ENCODE data around the gene SH2D3A. TPM values are rescaled to one million over a fixed set of nuclear protein-coding genes. Genes with fewer than 3 reads are reported as not detected.

SH2D3A gene
- total and polyA plus RNA-seq, 2 of the 8 experiments (the other 6 are each of a cell fraction or from before 2014, with no cell fraction given) = 14.5 to 22.1 TPM

DNA sequence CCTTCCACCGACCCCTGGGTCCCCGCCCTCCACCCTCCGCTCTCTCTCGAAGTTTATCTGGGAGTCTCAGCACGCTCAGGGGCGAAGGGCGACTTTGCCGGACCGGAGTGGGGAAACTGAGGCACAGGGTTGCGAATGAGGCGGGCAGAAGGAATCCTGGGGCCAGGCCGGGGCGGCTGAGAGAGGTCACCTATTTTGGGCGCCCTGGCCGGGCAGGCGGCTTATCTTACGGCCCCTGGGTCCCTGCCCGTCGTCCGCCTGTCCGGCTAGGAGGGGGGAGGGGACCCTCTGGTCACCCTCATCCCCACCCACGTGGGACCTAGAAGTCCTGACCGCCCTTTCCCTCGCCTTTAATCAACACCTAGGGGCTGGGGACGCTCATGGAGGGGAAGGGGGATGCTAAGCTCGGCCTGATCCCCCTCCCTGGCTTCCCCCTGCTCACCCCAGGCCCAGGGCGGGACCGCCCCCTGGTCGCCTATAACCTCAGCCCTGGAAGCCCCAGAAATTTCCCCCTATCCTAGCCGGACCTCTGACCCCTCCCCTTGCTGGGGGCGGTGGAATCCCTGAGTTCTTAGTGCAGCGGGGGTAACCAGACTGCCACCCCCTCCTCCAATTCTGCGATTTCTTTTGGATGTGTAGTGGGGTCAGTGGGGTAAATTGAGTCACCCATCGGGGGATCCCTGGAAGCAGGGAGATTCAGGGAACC is 27.2 kb downstream of the SH2D3A start:
- no peak overlapping the region for H2AK5ac ChIP-seq (ENCODE audit: low read depth, low read length)
- H3K4me1 ChIP-seq (replicated peaks in 1 of 4; ENCODE audit: control insufficient read depth in 3 of 4, insufficient read depth in 4 of 4, low read length in 3 of 4) = peaks cover 4 to 33% (median 25%) of the 10 kb centered on the region in 4 experiments
- peaks cover 0 to 13% of the 10 kb centered on the region in 2 experiments; a peak in 1 of 4 replicates for H3K79me2 ChIP-seq (ENCODE audit: control insufficient read depth in 1 of 2, insufficient read depth in 2 of 2, low read length in 2 of 2)
- H3K56ac ChIP-seq (replicated peaks; ENCODE audit: insufficient read length, low read depth, low read length) = peak overlapping the region; percentile 60
- H4K8ac ChIP-seq (ENCODE audit: extremely low read depth, insufficient read depth, low read length) = peak overlapping the region; percentile 37; the same call in 1 of the 2 replicates
- no peaks in the 10 kb centered on the region for H3K9me3 ChIP-seq (ENCODE audit: insufficient read depth in 2 of 2, low read depth in 1 of 2, low read length in 1 of 2)
- H3K27me3 ChIP-seq (replicated peaks in 1 of 4; ENCODE audit: control insufficient read depth in 3 of 4, extremely low read depth in 1 of 4, insufficient read depth in 3 of 4, low read length in 3 of 4) = no peaks in the 10 kb centered on the region
- no peak overlapping the region; the same call in 1 of the 2 replicates for H2BK15ac ChIP-seq (ENCODE audit: low read length)
- DNase-seq (ENCODE audit: low read depth in 1 of 2, low spot score in 2 of 2) (peak in 1 of 2 experiments; percentile 83), FAIRE-seq (no peak)
- H3K23me2 ChIP-seq (ENCODE audit: low read depth, low read length) = peaks cover 17% of the 10 kb centered on the region
- POLR2A ChIA-PET (ENCODE audit: partially characterized antibody) = interaction anchor here (0.6 to 9.7 kb wide), 8 partner anchors 11 to 65 kb away, joined by 3 to 110 read pairs (median 4); partner anchors contain the start of gene SH2D3A
- H3K79me1 ChIP-seq (ENCODE audit: low read depth, low read length) = peaks cover 5% of the 10 kb centered on the region
- H4K5ac ChIP-seq (ENCODE audit: insufficient read length, low read depth, low read length) = peak overlapping the region; percentile 26
- no peak overlapping the region for H2BK120ac ChIP-seq (replicated peaks; ENCODE audit: low read depth, low read length)
- no peak overlapping the region for H2BK12ac ChIP-seq (ENCODE audit: low read depth, low read length)
- no peak overlapping the region for H4K91ac ChIP-seq (replicated peaks; ENCODE audit: insufficient read length, low read length)
- H3K23ac ChIP-seq (ENCODE audit: insufficient read length) = no peak overlapping the region
- peak overlapping the region; percentile 81; the same call in 1 of the 2 replicates for H2BK5ac ChIP-seq (ENCODE audit: low read depth, low read length)
- peaks cover 0 to 5% of the 10 kb centered on the region in 2 experiments for H4K20me1 ChIP-seq (replicated peaks in 1 of 2; ENCODE audit: control insufficient read depth in 1 of 2, insufficient read depth in 2 of 2, low read length in 2 of 2)
- no peak overlapping the region for H3K14ac ChIP-seq (ENCODE audit: insufficient read length)
- peak overlapping the region; percentile 48 to 70 (median 57); a peak in 5 of 7 replicates for H3K9ac ChIP-seq (replicated peaks in 1 of 4; ENCODE audit: extremely low read depth in 1 of 4, low read depth in 3 of 4, low read length in 3 of 4)
- CTCF ChIA-PET (ENCODE audit: partially characterized antibody) = no interaction called here
- H2BK20ac ChIP-seq (ENCODE audit: low read length) = no peak overlapping the region
- peak overlapping the region; percentile 65 for H3K4ac ChIP-seq (replicated peaks; ENCODE audit: insufficient read length, low read depth, low read length)
- H3K4me2 ChIP-seq (ENCODE audit: insufficient read depth in 1 of 2, low read depth in 2 of 2, low read length in 2 of 2) = peak overlapping the region; percentile 78 to 81
- peak overlapping the region; percentile 65 to 94 (median 78) for H3K4me3 ChIP-seq (ENCODE audit: extremely low read depth in 1 of 4, insufficient read depth in 2 of 4, low read depth in 3 of 4, low read length in 4 of 4)
- peak overlapping the region; percentile 87 for H3K18ac ChIP-seq (ENCODE audit: extremely low read depth, low read length)
- peak overlapping the region; percentile 63; the same call in 1 of the 2 replicates for H3K27ac ChIP-seq (ENCODE audit: low read depth, low read length)
- H3K36me3 ChIP-seq (ENCODE audit: control insufficient read depth in 2 of 4, insufficient read depth in 4 of 4, low read length in 3 of 4) = peaks cover 6 to 28% (median 10%) of the 10 kb centered on the region in 4 experiments; a peak in 7 of 8 replicates
- no peak overlapping the region for H2AFZ ChIP-seq (ENCODE audit: low read length)
- 0% methylated on average over 14 of the region's 34 CpGs; no CpG with 5 or more reads in 1 of the 2 experiments for WGBS, 2 experiments (ENCODE audit: extremely low coverage in 1 of 2, insufficient coverage in 1 of 2, insufficient read length in 1 of 2, insufficient replicate concordance in 2 of 2, low coverage in 1 of 2, low lambda C conversion rate in 2 of 2, missing lambda C conversion rate in 1 of 2)
- TF ChIP-seq SIN3A (conservative IDR thresholded peaks at IDR 0.05 in 1 of 2, IDR thresholded peaks at IDR 0.05 in 1 of 2; ENCODE audit: low read depth in 1 of 2, low read length in 2 of 2) (peak in 1 of 2 experiments; percentile 16; a peak in 1 of 4 replicates), SP4 (IDR thresholded peaks at IDR 0.05; ENCODE audit: low read length) (no peak), PHF8 (conservative IDR thresholded peaks at IDR 0.05; ENCODE audit: low read depth, low read length) (peak; percentile 2; the same call in 1 of the 2 replicates), ASH2L (IDR thresholded peaks at IDR 0.05; ENCODE audit: low read length) (peak; percentile 40)
- TF ChIP-seq, protein P1, sequence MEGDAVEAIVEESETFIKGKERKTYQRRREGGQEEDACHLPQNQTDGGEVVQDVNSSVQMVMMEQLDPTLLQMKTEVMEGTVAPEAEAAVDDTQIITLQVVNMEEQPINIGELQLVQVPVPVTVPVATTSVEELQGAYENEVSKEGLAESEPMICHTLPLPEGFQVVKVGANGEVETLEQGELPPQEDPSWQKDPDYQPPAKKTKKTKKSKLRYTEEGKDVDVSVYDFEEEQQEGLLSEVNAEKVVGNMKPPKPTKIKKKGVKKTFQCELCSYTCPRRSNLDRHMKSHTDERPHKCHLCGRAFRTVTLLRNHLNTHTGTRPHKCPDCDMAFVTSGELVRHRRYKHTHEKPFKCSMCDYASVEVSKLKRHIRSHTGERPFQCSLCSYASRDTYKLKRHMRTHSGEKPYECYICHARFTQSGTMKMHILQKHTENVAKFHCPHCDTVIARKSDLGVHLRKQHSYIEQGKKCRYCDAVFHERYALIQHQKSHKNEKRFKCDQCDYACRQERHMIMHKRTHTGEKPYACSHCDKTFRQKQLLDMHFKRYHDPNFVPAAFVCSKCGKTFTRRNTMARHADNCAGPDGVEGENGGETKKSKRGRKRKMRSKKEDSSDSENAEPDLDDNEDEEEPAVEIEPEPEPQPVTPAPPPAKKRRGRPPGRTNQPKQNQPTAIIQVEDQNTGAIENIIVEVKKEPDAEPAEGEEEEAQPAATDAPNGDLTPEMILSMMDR (IDR thresholded peaks at IDR 0.05; ENCODE audit: control extremely low read depth in 1 of 3, insufficient read depth in 1 of 3, low read depth in 1 of 3, low read length in 3 of 3) = no peak
- TF ChIP-seq, protein P2, sequence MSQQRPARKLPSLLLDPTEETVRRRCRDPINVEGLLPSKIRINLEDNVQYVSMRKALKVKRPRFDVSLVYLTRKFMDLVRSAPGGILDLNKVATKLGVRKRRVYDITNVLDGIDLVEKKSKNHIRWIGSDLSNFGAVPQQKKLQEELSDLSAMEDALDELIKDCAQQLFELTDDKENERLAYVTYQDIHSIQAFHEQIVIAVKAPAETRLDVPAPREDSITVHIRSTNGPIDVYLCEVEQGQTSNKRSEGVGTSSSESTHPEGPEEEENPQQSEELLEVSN (IDR thresholded peaks at IDR 0.05) = peak; percentile 18; the same call in 1 of the 2 replicates
- TF ChIP-seq, protein P3, sequence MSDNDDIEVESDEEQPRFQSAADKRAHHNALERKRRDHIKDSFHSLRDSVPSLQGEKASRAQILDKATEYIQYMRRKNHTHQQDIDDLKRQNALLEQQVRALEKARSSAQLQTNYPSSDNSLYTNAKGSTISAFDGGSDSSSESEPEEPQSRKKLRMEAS (IDR thresholded peaks at IDR 0.05) = peak; percentile 14; the same call in 1 of the 2 replicates

Data from H1 (cell line).